Measurements from ENCODE around the gene MADD.

The MADD gene

DNA sequence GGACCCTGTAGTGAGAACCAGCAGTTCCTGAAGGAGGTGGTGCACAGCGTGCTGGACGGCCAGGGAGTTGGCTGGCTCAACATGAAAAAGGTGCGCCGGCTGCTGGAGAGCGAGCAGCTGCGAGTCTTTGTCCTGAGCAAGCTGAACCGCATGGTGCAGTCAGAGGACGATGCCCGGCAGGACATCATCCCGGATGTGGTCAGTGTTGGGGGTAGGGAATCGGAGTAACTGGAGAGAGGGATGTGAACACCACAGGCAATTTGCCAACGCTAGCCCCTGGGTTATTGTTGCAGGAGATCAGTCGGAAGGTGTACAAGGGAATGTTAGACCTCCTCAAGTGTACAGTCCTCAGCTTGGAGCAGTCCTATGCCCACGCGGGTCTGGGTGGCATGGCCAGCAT lies 19.9 kb downstream of the MADD start:
- CTCF ChIA-PET: interaction anchor here (1.2 to 1.6 kb wide), 3 partner anchors 13 to 19 kb away, joined by 3 to 4 read pairs (median 4); no protein-coding TSS in a partner anchor
- H3K36me3 ChIP-seq (ENCODE audit: control insufficient read depth in 4 of 4, insufficient read depth in 4 of 4, low read length in 3 of 4): peaks cover 40 to 93% (median 81%) of the 10 kb centered on the region in 4 experiments
- H3K27me3 ChIP-seq (replicated peaks in 2 of 5; ENCODE audit: control insufficient read depth in 4 of 5, insufficient read depth in 5 of 5, low read length in 4 of 5): no peaks in the 10 kb centered on the region
- H3K4me3 ChIP-seq (ENCODE audit: control insufficient read depth in 1 of 7, extremely low read depth in 1 of 7, insufficient read depth in 4 of 7, low read depth in 2 of 7, low read length in 6 of 7): no peak overlapping the region
- H3K9me3 ChIP-seq (ENCODE audit: control extremely low read depth in 1 of 5, control insufficient read depth in 4 of 5, insufficient read depth in 2 of 5, low read depth in 1 of 5, low read length in 4 of 5): no peaks in the 10 kb centered on the region
- POLR2A ChIA-PET: no interaction called here
- no peak overlapping the region for H3K27ac ChIP-seq (ENCODE audit: insufficient read depth in 1 of 2, low read depth in 1 of 2, low read length in 2 of 2, poor library complexity in 1 of 2, severe bottlenecking in 2 of 2)
- H3K4me1 ChIP-seq (ENCODE audit: control extremely low read depth in 1 of 4, control insufficient read depth in 4 of 4, insufficient read depth in 4 of 4, low read length in 3 of 4): no peaks in the 10 kb centered on the region
- no peak for DNase-seq
- WGBS (ENCODE audit: insufficient coverage): 99% methylated on average over 15 of the region's 15 CpGs

DNA sequence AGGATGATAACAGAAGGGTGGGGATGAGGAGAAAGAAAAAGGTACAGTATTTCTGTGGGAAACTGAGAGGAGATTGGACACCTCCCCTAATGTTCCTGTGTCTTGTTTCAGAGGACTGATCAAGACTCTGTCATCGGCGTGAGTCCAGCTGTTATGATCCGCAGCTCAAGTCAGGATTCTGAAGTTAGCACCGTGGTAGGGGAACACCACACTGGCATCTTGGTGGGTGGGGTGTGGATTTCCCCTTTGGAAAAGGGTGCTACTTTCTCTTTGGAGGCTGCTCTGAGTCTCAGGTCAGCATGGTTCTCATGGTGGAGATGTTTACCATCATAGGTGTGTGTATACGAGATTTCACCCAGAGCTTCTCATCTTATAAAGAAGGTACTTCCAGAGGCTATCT lies 25.5 kb downstream of the MADD start:
- ChIA-PET POLR2A (no interaction called here), CTCF (interaction anchor here (0.6 to 2.4 kb wide), 5 partner anchors 12 to 464 kb away, joined by 3 to 11 read pairs (median 4); no protein-coding TSS in a partner anchor)
- Histone ChIP-seq H3K9me3 (ENCODE audit: control extremely low read depth in 1 of 5, control insufficient read depth in 4 of 5, insufficient read depth in 2 of 5, low read depth in 1 of 5, low read length in 4 of 5) (peaks cover 0 to 15% (median 3%) of the 10 kb centered on the region in 5 experiments), H3K27ac (ENCODE audit: insufficient read depth in 1 of 2, low read depth in 1 of 2, low read length in 2 of 2, poor library complexity in 1 of 2, severe bottlenecking in 2 of 2) (no peak overlapping the region), H3K36me3 (ENCODE audit: control insufficient read depth in 4 of 4, insufficient read depth in 4 of 4, low read length in 3 of 4) (peaks cover 44 to 90% (median 70%) of the 10 kb centered on the region in 4 experiments), H3K4me3 (ENCODE audit: control insufficient read depth in 1 of 7, extremely low read depth in 1 of 7, insufficient read depth in 4 of 7, low read depth in 2 of 7, low read length in 6 of 7) (no peak overlapping the region), H3K27me3 (replicated peaks in 2 of 5; ENCODE audit: control insufficient read depth in 4 of 5, insufficient read depth in 5 of 5, low read length in 4 of 5) (no peaks in the 10 kb centered on the region), H3K4me1 (ENCODE audit: control extremely low read depth in 1 of 4, control insufficient read depth in 4 of 4, insufficient read depth in 4 of 4, low read length in 3 of 4) (no peaks in the 10 kb centered on the region)
- no peak for DNase-seq
- WGBS (ENCODE audit: insufficient coverage): 93% methylated on average over 4 of the region's 5 CpGs

- Histone ChIP-seq H3K9me3 (ENCODE audit: control extremely low read depth in 1 of 5, control insufficient read depth in 4 of 5, insufficient read depth in 2 of 5, low read depth in 1 of 5, low read length in 4 of 5) (peaks cover 0 to 15% (median 3%) of the 10 kb centered on the region in 5 experiments), H3K27me3 (replicated peaks in 2 of 5; ENCODE audit: control insufficient read depth in 4 of 5, insufficient read depth in 5 of 5, low read length in 4 of 5) (no peaks in the 10 kb centered on the region), H3K27ac (ENCODE audit: insufficient read depth in 1 of 2, low read depth in 1 of 2, low read length in 2 of 2, poor library complexity in 1 of 2, severe bottlenecking in 2 of 2) (no peak overlapping the region), H3K4me3 (ENCODE audit: control insufficient read depth in 1 of 7, extremely low read depth in 1 of 7, insufficient read depth in 4 of 7, low read depth in 2 of 7, low read length in 6 of 7) (no peak overlapping the region), H3K36me3 (ENCODE audit: control insufficient read depth in 4 of 4, insufficient read depth in 4 of 4, low read length in 3 of 4) (peaks cover 40 to 89% (median 68%) of the 10 kb centered on the region in 4 experiments), H3K4me1 (ENCODE audit: control extremely low read depth in 1 of 4, control insufficient read depth in 4 of 4, insufficient read depth in 4 of 4, low read length in 3 of 4) (no peaks in the 10 kb centered on the region)
- 100% methylated on average over 3 of the region's 4 CpGs for WGBS (ENCODE audit: insufficient coverage)
- POLR2A ChIA-PET: no interaction called here
- no peak for DNase-seq
- CTCF ChIA-PET: interaction anchor here (1.1 to 2.4 kb wide), 4 partner anchors 11 to 25 kb away, joined by 3 to 11 read pairs (median 7); no protein-coding TSS in a partner anchor
These were observed 26.1 kb downstream of the MADD start for GRCh38 chr11:47296045-47296444.

- no peak for DNase-seq
- CTCF ChIA-PET: no interaction called here
- Histone ChIP-seq H3K9me3 (ENCODE audit: control extremely low read depth in 1 of 5, control insufficient read depth in 4 of 5, insufficient read depth in 2 of 5, low read depth in 1 of 5, low read length in 4 of 5) (peaks cover 0 to 26% (median 10%) of the 10 kb centered on the region in 5 experiments), H3K4me1 (ENCODE audit: control extremely low read depth in 1 of 4, control insufficient read depth in 4 of 4, insufficient read depth in 4 of 4, low read length in 3 of 4) (no peaks in the 10 kb centered on the region), H3K27me3 (replicated peaks in 2 of 5; ENCODE audit: control insufficient read depth in 4 of 5, insufficient read depth in 5 of 5, low read length in 4 of 5) (no peaks in the 10 kb centered on the region), H3K4me3 (ENCODE audit: control insufficient read depth in 1 of 7, extremely low read depth in 1 of 7, insufficient read depth in 4 of 7, low read depth in 2 of 7, low read length in 6 of 7) (no peak overlapping the region), H3K27ac (ENCODE audit: insufficient read depth in 1 of 2, low read depth in 1 of 2, low read length in 2 of 2, poor library complexity in 1 of 2, severe bottlenecking in 2 of 2) (no peak overlapping the region), H3K36me3 (ENCODE audit: control insufficient read depth in 4 of 4, insufficient read depth in 4 of 4, low read length in 3 of 4) (peaks cover 42 to 91% (median 64%) of the 10 kb centered on the region in 4 experiments)
- POLR2A ChIA-PET: no interaction called here
- no CpG with 5 or more reads among the region's 3 CpGs for WGBS (ENCODE audit: insufficient coverage)
These were observed 29.1 kb downstream of the MADD start for GRCh38 chr11:47299078-47299477.

- H3K36me3 ChIP-seq (ENCODE audit: control insufficient read depth in 4 of 4, insufficient read depth in 4 of 4, low read length in 3 of 4): peaks cover 47 to 94% (median 78%) of the 10 kb centered on the region in 4 experiments
- CTCF ChIA-PET: no interaction called here
- WGBS (ENCODE audit: insufficient coverage): no CpG with 5 or more reads among the region's 1 CpG
- peak in 2 of 3 donors; percentile 11 to 12 for DNase-seq
- no peak overlapping the region for H3K4me3 ChIP-seq (ENCODE audit: control insufficient read depth in 1 of 7, extremely low read depth in 1 of 7, insufficient read depth in 4 of 7, low read depth in 2 of 7, low read length in 6 of 7)
- H3K27me3 ChIP-seq (replicated peaks in 2 of 5; ENCODE audit: control insufficient read depth in 4 of 5, insufficient read depth in 5 of 5, low read length in 4 of 5): no peaks in the 10 kb centered on the region
- POLR2A ChIA-PET: no interaction called here
- peaks cover 0 to 26% (median 10%) of the 10 kb centered on the region in 5 experiments for H3K9me3 ChIP-seq (ENCODE audit: control extremely low read depth in 1 of 5, control insufficient read depth in 4 of 5, insufficient read depth in 2 of 5, low read depth in 1 of 5, low read length in 4 of 5)
- H3K27ac ChIP-seq (ENCODE audit: insufficient read depth in 1 of 2, low read depth in 1 of 2, low read length in 2 of 2, poor library complexity in 1 of 2, severe bottlenecking in 2 of 2): no peak overlapping the region
- H3K4me1 ChIP-seq (ENCODE audit: control extremely low read depth in 1 of 4, control insufficient read depth in 4 of 4, insufficient read depth in 4 of 4, low read length in 3 of 4): no peaks in the 10 kb centered on the region
These were observed 32.9 kb downstream of the MADD start for GRCh38 chr11:47302853-47303252.

- peaks cover 32 to 92% (median 73%) of the 10 kb centered on the region in 4 experiments for H3K36me3 ChIP-seq (ENCODE audit: control insufficient read depth in 4 of 4, insufficient read depth in 4 of 4, low read length in 3 of 4)
- H3K4me1 ChIP-seq (ENCODE audit: control extremely low read depth in 1 of 4, control insufficient read depth in 4 of 4, insufficient read depth in 4 of 4, low read length in 3 of 4): no peaks in the 10 kb centered on the region
- no peak overlapping the region for H3K4me3 ChIP-seq (ENCODE audit: control insufficient read depth in 1 of 7, extremely low read depth in 1 of 7, insufficient read depth in 4 of 7, low read depth in 2 of 7, low read length in 6 of 7)
- CTCF ChIA-PET: interaction anchor here (0.9 to 2.4 kb wide), 8 partner anchors 10 to 46 kb away, joined by 3 to 11 read pairs (median 4); partner anchors contain the start of gene MYBPC3
- H3K9me3 ChIP-seq (ENCODE audit: control extremely low read depth in 1 of 5, control insufficient read depth in 4 of 5, insufficient read depth in 2 of 5, low read depth in 1 of 5, low read length in 4 of 5): peaks cover 0 to 14% (median 10%) of the 10 kb centered on the region in 5 experiments
- H3K27me3 ChIP-seq (replicated peaks in 2 of 5; ENCODE audit: control insufficient read depth in 4 of 5, insufficient read depth in 5 of 5, low read length in 4 of 5): no peaks in the 10 kb centered on the region
- POLR2A ChIA-PET: no interaction called here
- no peak overlapping the region for H3K27ac ChIP-seq (ENCODE audit: insufficient read depth in 1 of 2, low read depth in 1 of 2, low read length in 2 of 2, poor library complexity in 1 of 2, severe bottlenecking in 2 of 2)
- 95% methylated on average over 2 of the region's 3 CpGs for WGBS (ENCODE audit: insufficient coverage)
- DNase-seq: no peak
These were observed 36.0 kb downstream of the MADD start for GRCh38 chr11:47305734-47306483.

DNA sequence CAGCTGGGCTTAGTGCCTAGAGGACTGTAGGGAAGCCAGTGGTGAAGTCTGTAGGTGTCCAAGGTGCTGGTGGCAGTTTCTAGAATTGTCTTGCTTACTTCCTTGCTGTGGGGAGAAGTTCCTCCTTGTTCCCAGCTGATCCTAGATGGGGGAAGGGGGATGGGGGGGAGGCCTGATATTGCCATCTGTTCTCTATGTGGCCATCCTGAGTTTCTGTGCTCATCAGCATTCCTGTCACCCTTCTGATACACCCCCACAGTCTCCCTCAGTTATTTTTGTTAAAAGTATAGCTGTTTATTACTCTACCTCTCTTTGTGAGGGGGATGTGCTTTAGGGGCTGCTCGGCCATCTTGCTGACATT lies 36.5 kb downstream of the MADD start:
- peaks cover 0 to 11% (median 10%) of the 10 kb centered on the region in 5 experiments for H3K9me3 ChIP-seq (ENCODE audit: control extremely low read depth in 1 of 5, control insufficient read depth in 4 of 5, insufficient read depth in 2 of 5, low read depth in 1 of 5, low read length in 4 of 5)
- H3K4me3 ChIP-seq (ENCODE audit: control insufficient read depth in 1 of 7, extremely low read depth in 1 of 7, insufficient read depth in 4 of 7, low read depth in 2 of 7, low read length in 6 of 7): no peak overlapping the region
- peaks cover 32 to 93% (median 74%) of the 10 kb centered on the region in 4 experiments for H3K36me3 ChIP-seq (ENCODE audit: control insufficient read depth in 4 of 4, insufficient read depth in 4 of 4, low read length in 3 of 4)
- CTCF ChIA-PET: interaction anchor here (1.3 to 2.4 kb wide), 6 partner anchors 10 to 46 kb away, joined by 3 to 11 read pairs (median 4); partner anchors contain the start of gene MYBPC3
- no peaks in the 10 kb centered on the region for H3K27me3 ChIP-seq (replicated peaks in 2 of 5; ENCODE audit: control insufficient read depth in 4 of 5, insufficient read depth in 5 of 5, low read length in 4 of 5)
- H3K27ac ChIP-seq (ENCODE audit: insufficient read depth in 1 of 2, low read depth in 1 of 2, low read length in 2 of 2, poor library complexity in 1 of 2, severe bottlenecking in 2 of 2): no peak overlapping the region
- WGBS (ENCODE audit: insufficient coverage): no CpG with 5 or more reads among the region's 1 CpG
- POLR2A ChIA-PET: no interaction called here
- H3K4me1 ChIP-seq (ENCODE audit: control extremely low read depth in 1 of 4, control insufficient read depth in 4 of 4, insufficient read depth in 4 of 4, low read length in 3 of 4): no peaks in the 10 kb centered on the region
- DNase-seq: no peak

Data from common myeloid progenitor, CD34-positive (primary cell).